ENCODE results near the gene LAMA5.

- TF ChIP-seq CTCF (IDR thresholded peaks at IDR 0.05), result no peak
- TF ChIP-seq EZH2 (IDR thresholded peaks at IDR 0.05; ENCODE audit: borderline replicate concordance, insufficient read depth, low read depth, low read length, poor library complexity, severe bottlenecking), result no peak
Observed at GRCh38 chr20:62358171-62359042, 8.7 kb downstream of the LAMA5 start.

All from B cell (primary cell).